HepG2 (cell line): Measurements from ENCODE around the gene ZNF425. TPM values are rescaled to one million over a fixed set of nuclear protein-coding genes. Genes with fewer than 3 reads are reported as not detected.

Source experiments
- ARNTL ChIP-seq: sonication (generic); formaldehyde crosslinking; IDR thresholded peaks from 2 replicates; pipeline ENCODE4 v1.4.0; 2020; ENCODE audit warnings: mild to moderate bottlenecking, missing genetic modification reagents
- ATF5 ChIP-seq: sonication (generic); formaldehyde crosslinking; IDR thresholded peaks from 2 replicates; pipeline ENCODE4 v1.4.0; 2020; ENCODE audit warnings: mild to moderate bottlenecking, low read depth, missing genetic modification reagents
- ERF ChIP-seq: IDR thresholded peaks from 2 replicates; pipeline ENCODE4 v1.6.1; 2018; ENCODE audit warnings: missing biosample characterization, missing genetic modification reagents
- GABPA ChIP-seq, 2 experiments: IDR thresholded peaks; 2 replicates each; pipeline ENCODE4 v1.6.1; 2011 to 2016; ENCODE audit warnings: low read depth in 2 of 2, low read length in 1 of 2, missing biosample characterization in 1 of 2, missing genetic modification characterization in 1 of 2
- JUND ChIP-seq: sonication (generic); formaldehyde crosslinking; IDR thresholded peaks from 2 replicates; pipeline ENCODE4 v1.8.0; 2022; ENCODE audit warnings: mild to moderate bottlenecking, missing genetic modification reagents
- KDM5A ChIP-seq: fragments of 200-600 bp; sonication (generic); IDR thresholded peaks from 2 replicates; pipeline ENCODE4 v1.7.0; 2018; ENCODE audit warnings: antibody characterized with exemption, mild to moderate bottlenecking, low read length, borderline replicate concordance
- LBX2 ChIP-seq: sonication (generic); formaldehyde crosslinking; IDR thresholded peaks from 2 replicates; pipeline ENCODE4 v1.5.0; 2020; ENCODE audit warnings: missing genetic modification reagents, mild to moderate bottlenecking, borderline replicate concordance
- MED13 ChIP-seq: sonication (generic); formaldehyde crosslinking; IDR thresholded peaks from 2 replicates; pipeline ENCODE4 v1.5.0; 2020; ENCODE audit warnings: missing genetic modification reagents
- MTF1 ChIP-seq: sonication (generic); formaldehyde crosslinking; IDR thresholded peaks from 2 replicates; pipeline ENCODE4 v1.5.0; 2020; ENCODE audit warnings: missing genetic modification reagents
- NFRKB ChIP-seq: fragments of 450-650 bp; IDR thresholded peaks from 2 replicates; pipeline ENCODE4 v1.6.1; 2017
- NONO ChIP-seq, 2 experiments: fragments of 450-650 bp in 1 of 2; sonication (generic) in 1 of 2; formaldehyde crosslinking in 1 of 2; IDR thresholded peaks in 1 of 2; conservative IDR thresholded peaks in 1 of 2; 2 replicates each; pipeline versions ENCODE4 v1.6.1 to v1.8.0; 2017 to 2022; ENCODE audit warnings: mild to moderate bottlenecking in 1 of 2, missing genetic modification reagents in 1 of 2, moderate library complexity in 1 of 2
- POGZ ChIP-seq: sonication (generic); formaldehyde crosslinking; IDR thresholded peaks from 2 replicates; pipeline ENCODE4 v1.4.0; 2020; ENCODE audit warnings: mild to moderate bottlenecking, missing genetic modification reagents
- RBAK ChIP-seq: sonication (generic); formaldehyde crosslinking; IDR thresholded peaks from 2 replicates; pipeline ENCODE4 v1.5.1; 2020; ENCODE audit warnings: mild to moderate bottlenecking, missing genetic modification reagents
- SRSF1 ChIP-seq: fragments of 200-400 bp; formaldehyde crosslinking; optimal IDR thresholded peaks from 2 replicates; pipeline ENCODE3; 2017; ENCODE audit warnings: mild to moderate bottlenecking, low read depth, low read length, moderate library complexity
- TEAD2 ChIP-seq: sonication (generic); formaldehyde crosslinking; IDR thresholded peaks from 2 replicates; pipeline ENCODE4 v1.9.0; 2021; ENCODE audit warnings: missing genetic modification reagents
- ZNF333 ChIP-seq: sonication (generic); formaldehyde crosslinking; IDR thresholded peaks from 2 replicates; pipeline ENCODE4 v1.4.0; 2020; ENCODE audit warnings: mild to moderate bottlenecking, missing genetic modification reagents, borderline replicate concordance
- ZNF503 ChIP-seq: sonication (generic); formaldehyde crosslinking; IDR thresholded peaks from 2 replicates; pipeline ENCODE4 v1.4.0; 2020; ENCODE audit warnings: missing genetic modification reagents
- ZNF777 ChIP-seq: sonication (generic); formaldehyde crosslinking; IDR thresholded peaks from 2 replicates; pipeline ENCODE4 v1.4.0; 2020; ENCODE audit warnings: missing genetic modification reagents
- ZNF792 ChIP-seq: IDR thresholded peaks from 2 replicates; pipeline ENCODE4 v1.6.1; 2016
- polyA plus RNA-seq, 8 experiments: library from polyadenylated mRNA; depleted of rRNA in 3 of 8; stranded (reverse) in 7 of 8; unstranded in 1 of 8; fragments of >200 nt; fragmentation: Illumina TruSeq in 4 of 8; extraction: Trizol in 4 of 8; gene quantifications; 2 replicates each; pipeline versions ENCODE4 v1.2.1 to v1.2.3, GENCODE V29; 2011 to 2016; ENCODE audit warnings: low read depth in 4 of 8, missing spikeins in 1 of 8, mixed read lengths in 1 of 8; ENCODE audit not compliant: insufficient read depth in 1 of 8
- total RNA-seq, 5 experiments: library from RNA; depleted of rRNA; stranded (reverse); fragments of >200 nt; fragmentation: Illumina TruSeq; extraction: Trizol; gene quantifications; 2 replicates each; pipeline ENCODE4 v1.2.3, GENCODE V29; 2016; ENCODE audit warnings: low read depth in 1 of 5
- TF ChIP-seq, protein P1 (sequence below): sonication (generic); formaldehyde crosslinking; IDR thresholded peaks from 2 replicates; pipeline ENCODE4 v1.5.0; 2020; ENCODE audit warnings: missing genetic modification reagents, mild to moderate bottlenecking, borderline replicate concordance
- TF ChIP-seq, protein P2 (sequence below): sonication (generic); formaldehyde crosslinking; IDR thresholded peaks from 2 replicates; pipeline ENCODE4 v1.5.1; 2020; ENCODE audit warnings: missing genetic modification reagents, mild to moderate bottlenecking, borderline replicate concordance
- TF ChIP-seq, protein P3 (sequence below): sonication (generic); formaldehyde crosslinking; IDR thresholded peaks from 2 replicates; pipeline ENCODE4 v1.5.0; 2020; ENCODE audit warnings: missing genetic modification reagents, mild to moderate bottlenecking, borderline replicate concordance

The ZNF425 gene
- total and polyA plus RNA-seq, 2 of the 13 experiments (the other 11 are each of a cell fraction or from before 2014, with no cell fraction given): 0.51 to 1.1 TPM

GRCh38 chr7:149125863-149126661 is at the start of gene ZNF425 (continued):
- TF ChIP-seq, protein P1, sequence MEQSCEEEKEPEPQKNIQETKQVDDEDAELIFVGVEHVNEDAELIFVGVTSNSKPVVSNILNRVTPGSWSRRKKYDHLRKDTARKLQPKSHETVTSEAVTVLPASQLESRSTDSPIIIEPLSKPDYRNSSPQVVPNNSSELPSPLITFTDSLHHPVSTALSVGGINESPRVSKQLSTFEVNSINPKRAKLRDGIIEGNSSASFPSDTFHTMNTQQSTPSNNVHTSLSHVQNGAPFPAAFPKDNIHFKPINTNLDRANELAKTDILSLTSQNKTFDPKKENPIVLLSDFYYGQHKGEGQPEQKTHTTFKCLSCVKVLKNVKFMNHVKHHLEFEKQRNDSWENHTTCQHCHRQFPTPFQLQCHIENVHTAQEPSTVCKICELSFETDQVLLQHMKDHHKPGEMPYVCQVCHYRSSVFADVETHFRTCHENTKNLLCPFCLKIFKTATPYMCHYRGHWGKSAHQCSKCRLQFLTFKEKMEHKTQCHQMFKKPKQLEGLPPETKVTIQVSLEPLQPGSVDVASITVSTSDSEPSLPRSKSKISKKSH (CRISPR knock-in tag): peak; percentile 4; the same call in 1 of the 2 replicates
- TF ChIP-seq ZNF792 (CRISPR knock-in tag): peak; percentile 75
- no peak; the same call in 1 of the 2 replicates for TF ChIP-seq MTF1 (CRISPR knock-in tag)
- TF ChIP-seq POGZ (CRISPR knock-in tag): peak; percentile 99
- no peak for TF ChIP-seq NFRKB
- TF ChIP-seq, protein P2, sequence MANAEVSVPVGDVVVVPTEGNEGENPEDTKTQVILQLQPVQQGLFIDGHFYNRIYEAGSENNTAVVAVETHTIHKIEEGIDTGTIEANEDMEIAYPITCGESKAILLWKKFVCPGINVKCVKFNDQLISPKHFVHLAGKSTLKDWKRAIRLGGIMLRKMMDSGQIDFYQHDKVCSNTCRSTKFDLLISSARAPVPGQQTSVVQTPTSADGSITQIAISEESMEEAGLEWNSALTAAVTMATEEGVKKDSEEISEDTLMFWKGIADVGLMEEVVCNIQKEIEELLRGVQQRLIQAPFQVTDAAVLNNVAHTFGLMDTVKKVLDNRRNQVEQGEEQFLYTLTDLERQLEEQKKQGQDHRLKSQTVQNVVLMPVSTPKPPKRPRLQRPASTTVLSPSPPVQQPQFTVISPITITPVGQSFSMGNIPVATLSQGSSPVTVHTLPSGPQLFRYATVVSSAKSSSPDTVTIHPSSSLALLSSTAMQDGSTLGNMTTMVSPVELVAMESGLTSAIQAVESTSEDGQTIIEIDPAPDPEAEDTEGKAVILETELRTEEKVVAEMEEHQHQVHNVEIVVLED (CRISPR knock-in tag): peak; percentile 80; the same call in 1 of the 2 replicates
- peak; percentile 93 for TF ChIP-seq SRSF1
- TF ChIP-seq RBAK (CRISPR knock-in tag): no peak
- peak; percentile 77 for TF ChIP-seq ZNF503 (CRISPR knock-in tag)
- no peak for TF ChIP-seq ATF5
- TF ChIP-seq KDM5A: peak; percentile 79
- peak; percentile 77 for TF ChIP-seq GABPA (IDR thresholded peaks at IDR 0.05; ENCODE audit: low read depth, low read length)
- peak; percentile 84 for TF ChIP-seq GABPA (CRISPR knock-in tag; IDR thresholded peaks at IDR 0.05; ENCODE audit: low read depth)
- TF ChIP-seq, protein P3, sequence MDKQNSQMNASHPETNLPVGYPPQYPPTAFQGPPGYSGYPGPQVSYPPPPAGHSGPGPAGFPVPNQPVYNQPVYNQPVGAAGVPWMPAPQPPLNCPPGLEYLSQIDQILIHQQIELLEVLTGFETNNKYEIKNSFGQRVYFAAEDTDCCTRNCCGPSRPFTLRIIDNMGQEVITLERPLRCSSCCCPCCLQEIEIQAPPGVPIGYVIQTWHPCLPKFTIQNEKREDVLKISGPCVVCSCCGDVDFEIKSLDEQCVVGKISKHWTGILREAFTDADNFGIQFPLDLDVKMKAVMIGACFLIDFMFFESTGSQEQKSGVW (CRISPR knock-in tag): no peak; the same call in 1 of the 2 replicates
- TF ChIP-seq ZNF777 (CRISPR knock-in tag): peak; percentile 85; the same call in 1 of the 2 replicates
- TF ChIP-seq ZNF333 (CRISPR knock-in tag): peak; percentile 97; the same call in 1 of the 2 replicates
- peak; percentile 88 for TF ChIP-seq ARNTL (CRISPR knock-in tag)
- TF ChIP-seq ERF (CRISPR knock-in tag): peak; percentile 90
- TF ChIP-seq NONO (IDR thresholded peaks at IDR 0.05): no peak
- peak; percentile 99 for TF ChIP-seq NONO (CRISPR knock-in tag; conservative IDR thresholded peaks at IDR 0.05)
- 0 out of 2 replicates have a peak, but pooled peaks have one; percentile 15 for TF ChIP-seq LBX2 (CRISPR knock-in tag)
- TF ChIP-seq TEAD2 (CRISPR knock-in tag): no peak
- peak; percentile 44; the same call in 1 of the 2 replicates for TF ChIP-seq JUND (CRISPR knock-in tag)
- peak; percentile 58; the same call in 1 of the 2 replicates for TF ChIP-seq MED13 (CRISPR knock-in tag)
